Chondrocyte (in vitro differentiated cells): ENCODE data around the gene TLE5. TPM values are rescaled to one million over a fixed set of nuclear protein-coding genes. Genes with fewer than 3 reads are reported as not detected.
"Not testable (repeated sequence)": the region's sequence is repeated elsewhere in the genome, so short reads cannot be mapped to it uniquely, and the experiment has no call there.

Experiments used
- DNase-seq: peaks from one replicate; pipeline ENCODE4 v3.0.0; 2021; ENCODE audit warnings: mixed read lengths, low spot score
- H3K27ac Mint-ChIP-seq: one replicate; pipeline ENCODE4 v1.8.0; 2021; ENCODE audit warnings: mild to moderate bottlenecking, moderate library complexity, mixed read lengths; ENCODE audit not compliant: unreplicated experiment
- H3K27me3 Mint-ChIP-seq: 2 replicates; pipeline ENCODE4 v1.8.0; 2021; ENCODE audit warnings: low read depth, mixed read lengths
- H3K36me3 Mint-ChIP-seq: 2 replicates; pipeline ENCODE4 v1.8.0; 2021; ENCODE audit warnings: low read depth, mixed read lengths
- H3K4me1 Mint-ChIP-seq: 2 replicates; pipeline ENCODE4 v1.8.0; 2021; ENCODE audit warnings: low read depth, mild to moderate bottlenecking, mixed read lengths
- H3K4me3 Mint-ChIP-seq: one replicate; pipeline ENCODE4 v1.8.0; 2021; ENCODE audit warnings: mild to moderate bottlenecking, moderate library complexity, mixed read lengths; ENCODE audit not compliant: unreplicated experiment
- H3K9me3 Mint-ChIP-seq: 2 replicates; pipeline ENCODE4 v1.8.0; 2021; ENCODE audit warnings: low read depth, mixed read lengths
- total RNA-seq: library from RNA; stranded (reverse); gene quantifications from 3 replicates; pipeline ENCODE4 v1.2.1, GENCODE V29; 2021
- TF ChIP-seq, protein P1 (sequence below): fragments of 200-600 bp; sonication (generic); IDR thresholded peaks from 2 replicates; pipeline ENCODE4 v1.5.0; 2021; ENCODE audit warnings: antibody characterized with exemption, mild to moderate bottlenecking, moderate library complexity

TLE5 gene
- total RNA-seq, 1 donor from 2014 or later = 303 TPM

DNA sequence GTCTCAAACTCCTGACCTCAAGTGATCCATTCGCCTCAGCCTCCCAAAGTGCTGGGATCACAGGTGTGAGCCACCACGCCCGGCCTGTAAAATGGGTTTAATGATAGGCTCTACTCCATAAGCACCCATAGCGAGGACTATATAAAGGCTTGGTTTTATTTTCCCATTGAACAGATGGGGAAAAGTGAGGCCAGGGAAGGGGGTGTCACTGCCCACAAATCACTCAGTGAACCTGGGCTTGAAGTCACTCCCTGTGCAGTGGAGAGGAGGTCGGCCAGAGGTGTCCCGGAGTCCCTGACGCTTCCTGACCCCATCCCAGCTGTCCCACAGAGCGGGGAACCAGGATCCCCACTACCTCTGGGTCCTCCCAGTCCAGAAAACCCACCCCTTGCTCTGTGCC lies 48.2 kb downstream of the TLE5 start:
- peaks cover 2% of the 10 kb centered on the region for H3K36me3 Mint-ChIP-seq
- no peak for DNase-seq
- no peaks in the 10 kb centered on the region for H3K4me1 Mint-ChIP-seq
- TF ChIP-seq, protein P1, sequence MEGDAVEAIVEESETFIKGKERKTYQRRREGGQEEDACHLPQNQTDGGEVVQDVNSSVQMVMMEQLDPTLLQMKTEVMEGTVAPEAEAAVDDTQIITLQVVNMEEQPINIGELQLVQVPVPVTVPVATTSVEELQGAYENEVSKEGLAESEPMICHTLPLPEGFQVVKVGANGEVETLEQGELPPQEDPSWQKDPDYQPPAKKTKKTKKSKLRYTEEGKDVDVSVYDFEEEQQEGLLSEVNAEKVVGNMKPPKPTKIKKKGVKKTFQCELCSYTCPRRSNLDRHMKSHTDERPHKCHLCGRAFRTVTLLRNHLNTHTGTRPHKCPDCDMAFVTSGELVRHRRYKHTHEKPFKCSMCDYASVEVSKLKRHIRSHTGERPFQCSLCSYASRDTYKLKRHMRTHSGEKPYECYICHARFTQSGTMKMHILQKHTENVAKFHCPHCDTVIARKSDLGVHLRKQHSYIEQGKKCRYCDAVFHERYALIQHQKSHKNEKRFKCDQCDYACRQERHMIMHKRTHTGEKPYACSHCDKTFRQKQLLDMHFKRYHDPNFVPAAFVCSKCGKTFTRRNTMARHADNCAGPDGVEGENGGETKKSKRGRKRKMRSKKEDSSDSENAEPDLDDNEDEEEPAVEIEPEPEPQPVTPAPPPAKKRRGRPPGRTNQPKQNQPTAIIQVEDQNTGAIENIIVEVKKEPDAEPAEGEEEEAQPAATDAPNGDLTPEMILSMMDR = no peak
- H3K27me3 Mint-ChIP-seq = no peaks in the 10 kb centered on the region
- no peak overlapping the region for H3K27ac Mint-ChIP-seq
- no peak overlapping the region for H3K4me3 Mint-ChIP-seq
- no peaks in the 10 kb centered on the region for H3K9me3 Mint-ChIP-seq

DNA sequence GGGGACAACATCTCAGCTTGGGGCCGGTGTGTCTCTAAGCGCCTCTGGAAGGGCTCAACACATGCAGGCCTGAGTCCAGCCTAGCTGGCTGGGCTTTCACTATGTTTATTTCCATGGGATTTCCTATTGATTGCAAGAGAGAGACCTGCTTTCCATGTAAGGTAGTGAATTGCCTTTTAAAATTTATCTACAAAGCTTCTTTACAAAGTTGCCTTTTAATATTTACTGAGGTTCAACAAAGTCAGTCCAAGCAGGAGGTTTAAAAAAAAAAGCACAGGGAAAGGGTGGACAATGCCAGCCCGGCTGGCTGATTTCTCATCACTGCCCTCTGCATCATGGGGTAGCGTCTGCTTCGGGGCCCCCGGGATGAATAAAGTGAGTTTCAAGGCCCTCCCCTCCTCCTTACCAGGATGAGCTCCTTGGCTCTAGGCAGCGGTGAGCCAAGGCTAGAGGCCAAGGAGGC lies 49.0 kb downstream of the TLE5 start:
- no peak for DNase-seq
- peaks cover 2% of the 10 kb centered on the region for H3K36me3 Mint-ChIP-seq
- no peaks in the 10 kb centered on the region for H3K27me3 Mint-ChIP-seq
- no peaks in the 10 kb centered on the region for H3K9me3 Mint-ChIP-seq
- TF ChIP-seq, protein P1 = no peak
- H3K27ac Mint-ChIP-seq = no peak overlapping the region
- H3K4me3 Mint-ChIP-seq = no peak overlapping the region
- H3K4me1 Mint-ChIP-seq = no peaks in the 10 kb centered on the region

DNA sequence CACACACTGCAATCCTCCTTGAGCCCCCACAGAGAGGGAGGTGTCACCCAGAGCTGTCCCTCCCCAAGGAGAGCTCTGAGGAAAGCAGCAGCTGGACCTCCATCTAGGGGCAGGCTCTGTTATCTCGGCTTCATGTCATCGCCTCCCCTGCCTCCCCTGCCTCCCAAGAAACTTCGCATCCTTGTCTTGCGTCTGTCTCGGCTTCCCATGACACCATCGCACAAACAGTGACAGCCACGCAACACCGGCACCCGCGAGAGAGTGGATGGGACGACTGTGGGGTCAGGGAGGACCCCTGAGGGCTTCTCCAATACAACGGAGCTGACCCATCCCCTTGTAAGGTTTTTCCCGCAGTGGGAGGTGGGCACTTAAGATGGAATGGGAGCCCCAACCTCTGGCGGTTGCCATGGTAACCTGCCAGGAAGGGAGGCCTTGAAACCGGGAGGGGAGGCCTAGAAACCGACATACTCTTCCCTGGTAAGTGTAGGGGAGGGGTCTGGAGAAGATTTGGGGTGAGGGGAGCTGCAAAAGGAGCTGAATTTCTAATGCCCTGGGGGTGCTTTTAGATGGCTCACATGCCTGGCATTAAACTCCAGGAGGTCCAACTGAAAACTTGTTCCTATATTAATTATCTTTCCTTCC lies 49.6 kb downstream of the TLE5 start:
- H3K4me1 Mint-ChIP-seq = no peaks in the 10 kb centered on the region
- H3K27me3 Mint-ChIP-seq = no peaks in the 10 kb centered on the region
- H3K27ac Mint-ChIP-seq = no peak overlapping the region
- TF ChIP-seq, protein P1 = no peak
- peaks cover 2% of the 10 kb centered on the region for H3K36me3 Mint-ChIP-seq
- H3K4me3 Mint-ChIP-seq = no peak overlapping the region
- H3K9me3 Mint-ChIP-seq = no peaks in the 10 kb centered on the region
- no peak for DNase-seq

DNA sequence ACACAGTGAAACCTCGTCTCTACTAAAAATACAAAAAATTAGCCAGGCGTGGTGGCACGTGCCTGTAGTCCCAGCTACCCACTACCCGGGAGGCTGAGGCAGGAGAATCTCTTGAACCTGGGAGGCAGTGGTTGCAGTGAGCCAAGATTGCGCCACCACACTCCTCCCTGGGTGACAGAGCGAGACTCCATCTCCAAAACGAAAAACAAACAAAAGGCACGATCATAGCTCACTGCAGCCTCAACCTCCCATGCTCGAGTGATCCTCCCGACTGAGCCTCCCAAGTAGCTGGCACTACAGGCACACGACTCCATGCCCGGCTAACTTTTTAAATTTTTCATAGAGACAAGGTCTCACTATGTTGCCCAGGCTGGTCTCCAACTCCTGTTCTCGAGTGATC lies 50.2 kb downstream of the TLE5 start:
- H3K9me3 Mint-ChIP-seq, H3K4me1 Mint-ChIP-seq, DNase-seq, H3K27ac Mint-ChIP-seq, H3K4me3 Mint-ChIP-seq, H3K27me3 Mint-ChIP-seq, H3K36me3 Mint-ChIP-seq: not testable (repeated sequence)

DNA sequence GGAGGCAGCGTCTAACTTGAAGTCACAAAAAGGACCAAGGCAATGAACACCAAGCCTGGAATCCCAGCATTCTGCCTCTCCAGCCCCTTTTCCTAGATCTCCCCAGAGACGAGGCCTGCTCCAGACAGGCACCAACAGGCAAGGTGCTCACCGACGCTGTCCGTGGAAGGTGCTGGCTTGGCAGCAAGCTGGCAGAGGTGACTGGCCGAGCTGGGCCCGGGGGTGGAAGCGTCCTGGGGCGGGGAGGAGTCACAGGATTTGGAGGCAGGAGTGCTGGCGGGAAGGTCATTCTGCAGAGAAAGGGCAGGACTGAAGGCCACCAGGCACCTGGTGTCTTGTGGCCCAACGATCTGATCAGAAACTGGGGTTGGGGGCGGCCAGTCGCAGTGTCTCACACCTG lies 51.4 kb downstream of the TLE5 start:
- TF ChIP-seq, protein P1 = no peak
- no peaks in the 10 kb centered on the region for H3K27me3 Mint-ChIP-seq
- no peak for DNase-seq

DNA sequence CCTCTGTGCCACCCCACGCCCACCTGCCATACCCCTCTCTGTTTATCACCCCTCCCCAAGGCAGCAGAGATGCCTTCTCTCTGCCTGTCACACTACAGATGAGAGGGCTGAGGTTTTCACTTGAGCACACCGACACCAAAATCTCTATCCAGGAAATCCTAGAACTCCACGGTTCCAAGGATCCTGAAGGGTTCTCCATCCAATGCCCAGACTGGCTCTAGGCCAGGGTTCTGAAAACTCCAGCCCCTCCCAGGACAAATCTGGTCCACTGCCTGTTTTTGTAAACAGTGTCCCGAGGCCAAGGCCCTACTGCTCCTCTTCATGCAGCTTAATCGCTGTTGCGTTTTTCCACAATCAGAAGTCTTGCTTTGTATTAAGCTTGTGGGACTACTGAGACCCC lies 53.3 kb downstream of the TLE5 start:
- Mint-ChIP-seq H3K9me3 (no peaks in the 10 kb centered on the region), H3K36me3 (peaks cover 3% of the 10 kb centered on the region), H3K27me3 (no peaks in the 10 kb centered on the region), H3K27ac (no peak overlapping the region), H3K4me1 (no peaks in the 10 kb centered on the region), H3K4me3 (no peak overlapping the region)
- TF ChIP-seq, protein P1 = no peak
- no peak for DNase-seq

More for the DNA sequence above, 51.4 kb downstream of the TLE5 start:
- Mint-ChIP-seq H3K4me1 (no peaks in the 10 kb centered on the region), H3K4me3 (no peak overlapping the region), H3K9me3 (no peaks in the 10 kb centered on the region), H3K27ac (no peak overlapping the region), H3K36me3 (peaks cover 3% of the 10 kb centered on the region)
